Hepatocyte (in vitro differentiated cells): ENCODE measurements around the gene MATN4. TPM values are rescaled to one million over a fixed set of nuclear protein-coding genes. Genes with fewer than 3 reads are reported as not detected.

Experiments used
- DNase-seq: peaks from one replicate; pipeline ENCODE4 v3.0.0-alpha.2; 2016; ENCODE audit warnings: low spot score
- H2AFZ ChIP-seq: fragments of 200-600 bp; sonication (generic); 2 replicates; pipeline ENCODE4 v1.6.0; 2016; ENCODE audit warnings: antibody characterized with exemption, mild to moderate bottlenecking
- H3K27ac ChIP-seq: fragments of 200-600 bp; sonication (generic); 2 replicates; pipeline ENCODE4 v1.5.1; 2016; ENCODE audit warnings: mild to moderate bottlenecking
- H3K27me3 ChIP-seq: fragments of 200-600 bp; sonication (generic); 2 replicates; pipeline ENCODE4 v1.6.1; 2016
- H3K36me3 ChIP-seq: fragments of 200-600 bp; sonication (generic); replicated peaks from 2 replicates; pipeline ENCODE4 v1.5.1; 2016; ENCODE audit warnings: low read depth; ENCODE audit not compliant: insufficient read depth
- H3K4me1 ChIP-seq: fragments of 200-600 bp; sonication (generic); 2 replicates; pipeline ENCODE4 v1.5.1; 2016; ENCODE audit warnings: mild to moderate bottlenecking, moderate library complexity; ENCODE audit not compliant: insufficient read depth
- H3K4me2 ChIP-seq: fragments of 200-600 bp; sonication (generic); 2 replicates; pipeline ENCODE4 v1.6.0; 2016
- H3K4me3 ChIP-seq: fragments of 200-600 bp; sonication (generic); 2 replicates; pipeline ENCODE4 v1.5.1; 2016; ENCODE audit warnings: mild to moderate bottlenecking
- H3K79me2 ChIP-seq: fragments of 200-600 bp; sonication (generic); 2 replicates; pipeline ENCODE4 v1.6.0; 2017; ENCODE audit warnings: mild to moderate bottlenecking
- H3K9me2 ChIP-seq: fragments of 200-600 bp; sonication (generic); replicated peaks from 2 replicates; pipeline ENCODE4 v1.6.0; 2017; ENCODE audit warnings: mild to moderate bottlenecking; ENCODE audit not compliant: insufficient read depth
- H3K9me3 ChIP-seq: fragments of 200-600 bp; sonication (generic); 2 replicates; pipeline ENCODE4 v1.5.1; 2016; ENCODE audit warnings: low read depth, mild to moderate bottlenecking
- H4K20me1 ChIP-seq: fragments of 200-600 bp; sonication (generic); 2 replicates; pipeline ENCODE4 v1.6.0; 2016; ENCODE audit warnings: mild to moderate bottlenecking; ENCODE audit not compliant: insufficient read depth, poor library complexity, severe bottlenecking
- CTCF ChIP-seq: fragments of 200-600 bp; sonication (generic); IDR thresholded peaks from 2 replicates; pipeline ENCODE4 v1.5.1; 2016; ENCODE audit warnings: antibody characterized with exemption, mild to moderate bottlenecking; ENCODE audit not compliant: poor library complexity
- EZH2 ChIP-seq: fragments of 200-600 bp; sonication (generic); IDR thresholded peaks from 2 replicates; pipeline ENCODE4 v1.6.1; 2016; ENCODE audit warnings: antibody characterized with exemption, mild to moderate bottlenecking, borderline replicate concordance
- EZH2phosphoT487 ChIP-seq: fragments of 200-600 bp; sonication (generic); IDR thresholded peaks from one replicate; pipeline ENCODE4 v1.6.1; 2018; ENCODE audit warnings: antibody characterized with exemption, mild to moderate bottlenecking, low read depth, moderate library complexity; ENCODE audit not compliant: unreplicated experiment, severe bottlenecking
- WGBS: methylation state at CpG from one replicate; pipeline ENCODE4 v1.1.6; 2016; ENCODE audit warnings: low lambda C conversion rate; ENCODE audit errors: missing lambda C conversion rate; 5-methylcytosine and 5-hydroxymethylcytosine counted together
- polyA plus RNA-seq: library from polyadenylated mRNA; unstranded; fragments of >200 nt; fragmentation: Nextera tagmentation; extraction: Ambion mirVana; gene quantifications from 2 replicates; pipeline ENCODE4 v1.2.1, GENCODE V29; 2016
- total RNA-seq: library from RNA; depleted of rRNA; stranded (reverse); fragments of >200 nt; gene quantifications from 2 replicates; pipeline ENCODE4 v1.2.3, GENCODE V29; 2014

Gene MATN4
- total and polyA plus RNA-seq, 2 experiments from 2014 or later = 0.57 TPM; not detected in 1

- H3K4me3 ChIP-seq = peak within 1 kb of the TSS; percentile 26
- H3K27ac ChIP-seq = peak within 1 kb of the TSS; percentile 96
- no peaks in the 10 kb centered on the region for H3K9me2 ChIP-seq
- H3K4me2 ChIP-seq = peak within 1 kb of the TSS; percentile 87
- no peaks in the 10 kb centered on the region for H3K9me3 ChIP-seq
- peak within 1 kb of the TSS; percentile 48 for H2AFZ ChIP-seq
- H3K4me1 ChIP-seq = peaks cover 38% of the 10 kb centered on the region
- no peaks in the 10 kb centered on the region for H3K36me3 ChIP-seq
- no peaks in the 10 kb centered on the region for H3K27me3 ChIP-seq
- peaks cover 37% of the 10 kb centered on the region for H3K79me2 ChIP-seq
- WGBS = 5% methylated on average over 28 of the region's 77 CpGs
- TF ChIP-seq CTCF = no peak
- no peak for TF ChIP-seq EZH2phosphoT487
- TF ChIP-seq EZH2 = no peak
- H4K20me1 ChIP-seq = peaks cover 13% of the 10 kb centered on the region
- peak; percentile 87 for DNase-seq
Measured at GRCh38 chr20:45347936-45348778, 40.1 kb upstream of the MATN4 start, which contains the start of gene SDC4. SDC4 (minus strand) TSS chr20:45348424; CDS start chr20:45348384, 40 bp downstream.

- TF ChIP-seq EZH2 (no peak), CTCF (no peak), EZH2phosphoT487 (no peak)
- Histone ChIP-seq H3K9me2 (no peaks in the 10 kb centered on the region), H3K27me3 (no peaks in the 10 kb centered on the region), H3K4me2 (peak overlapping the region; percentile 87), H3K4me1 (peaks cover 46% of the 10 kb centered on the region), H2AFZ (no peak overlapping the region), H3K4me3 (peak overlapping the region; percentile 26), H4K20me1 (peaks cover 13% of the 10 kb centered on the region), H3K9me3 (no peaks in the 10 kb centered on the region), H3K79me2 (peaks cover 37% of the 10 kb centered on the region), H3K36me3 (no peaks in the 10 kb centered on the region), H3K27ac (peak overlapping the region; percentile 96)
- DNase-seq = no peak
- WGBS = 9% methylated on average over 9 of the region's 10 CpGs
Measured at GRCh38 chr20:45347297-45347935, 39.3 kb upstream of the MATN4 start.

GRCh38 chr20:45346851-45347250, 38.8 kb upstream of the MATN4 start:
- Histone ChIP-seq H3K27me3 (no peaks in the 10 kb centered on the region), H3K27ac (peak overlapping the region; percentile 96), H3K9me3 (no peaks in the 10 kb centered on the region), H2AFZ (no peak overlapping the region), H3K4me2 (peak overlapping the region; percentile 87), H3K36me3 (no peaks in the 10 kb centered on the region), H3K79me2 (peaks cover 37% of the 10 kb centered on the region), H3K4me3 (peak overlapping the region; percentile 26), H3K4me1 (peaks cover 52% of the 10 kb centered on the region), H3K9me2 (no peaks in the 10 kb centered on the region), H4K20me1 (peaks cover 13% of the 10 kb centered on the region)
- no peak for DNase-seq
- TF ChIP-seq EZH2 = no peak
- TF ChIP-seq EZH2phosphoT487 = no peak
- TF ChIP-seq CTCF = no peak
- WGBS = 31% methylated on average over 5 of the region's 5 CpGs
